GM18517 (cell line): ENCODE data around the gene TULP3.
"Not testable (repeated sequence)": the region's sequence is repeated elsewhere in the genome, so short reads cannot be mapped to it uniquely, and the experiment has no call there.

Experiments
- ATAC-seq: cut with Tn5 transposase; IDR thresholded peaks from one replicate; pipeline ENCODE4 v1.9.1; 2021; ENCODE audit warnings: mild to moderate bottlenecking, moderate library complexity; ENCODE audit not compliant: unreplicated experiment

TULP3 gene

GRCh38 chr12:2890388-2891239 lies at the start of gene TULP3:
TULP3 (plus strand) TSS chr12:2890891; CDS start chr12:2890948, 57 bp downstream.
- ATAC-seq: peak; percentile 97

- no peak for ATAC-seq
Measured at GRCh38 chr12:2841056-2841650, 49.5 kb upstream of the TULP3 start.

- no peak for ATAC-seq
Measured at GRCh38 chr12:2842948-2843347, 47.7 kb upstream of the TULP3 start.

DNA sequence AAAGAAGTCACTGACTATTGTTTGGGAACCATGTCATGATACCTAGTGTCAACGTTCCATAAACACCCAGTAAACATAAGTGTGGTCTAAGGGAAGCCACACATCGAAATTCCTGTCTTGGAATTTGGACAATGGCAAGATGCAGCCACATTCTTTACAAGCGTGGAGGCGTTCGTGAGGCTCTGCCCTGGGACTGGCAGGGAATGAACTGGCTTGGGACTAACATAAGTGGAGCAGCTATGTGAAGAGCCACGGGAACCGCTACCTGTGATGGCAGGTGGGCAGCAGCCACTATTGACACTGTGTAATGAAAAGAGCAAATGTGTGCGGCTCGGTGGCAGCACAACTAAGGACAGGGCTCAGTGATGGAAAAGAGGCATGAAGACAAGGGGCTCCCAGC lies 45.9 kb upstream of the TULP3 start:
- no peak for ATAC-seq

DNA sequence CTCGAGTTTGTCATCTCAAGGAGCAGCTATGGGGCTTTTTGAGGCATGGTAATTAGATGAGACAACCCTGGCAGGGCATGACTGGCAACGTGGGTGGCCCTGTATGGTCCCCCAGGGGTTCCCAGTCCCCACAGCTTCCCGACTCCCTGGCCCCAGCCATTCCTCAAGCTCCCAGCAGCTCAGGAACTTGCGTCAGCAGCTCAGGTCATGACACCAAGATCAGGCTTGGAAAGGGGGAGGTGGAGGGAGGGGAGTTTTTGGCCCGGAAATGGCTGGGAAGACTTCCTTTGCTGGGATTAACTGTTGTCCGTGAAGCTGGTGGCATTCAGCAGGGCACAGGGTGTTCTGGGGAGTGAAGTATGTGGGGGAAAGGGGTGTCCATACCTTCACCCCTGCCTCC lies 45.4 kb upstream of the TULP3 start:
- no peak for ATAC-seq

GRCh38 chr12:2851931-2852330 lies 38.8 kb upstream of the TULP3 start:
- ATAC-seq: no peak

DNA sequence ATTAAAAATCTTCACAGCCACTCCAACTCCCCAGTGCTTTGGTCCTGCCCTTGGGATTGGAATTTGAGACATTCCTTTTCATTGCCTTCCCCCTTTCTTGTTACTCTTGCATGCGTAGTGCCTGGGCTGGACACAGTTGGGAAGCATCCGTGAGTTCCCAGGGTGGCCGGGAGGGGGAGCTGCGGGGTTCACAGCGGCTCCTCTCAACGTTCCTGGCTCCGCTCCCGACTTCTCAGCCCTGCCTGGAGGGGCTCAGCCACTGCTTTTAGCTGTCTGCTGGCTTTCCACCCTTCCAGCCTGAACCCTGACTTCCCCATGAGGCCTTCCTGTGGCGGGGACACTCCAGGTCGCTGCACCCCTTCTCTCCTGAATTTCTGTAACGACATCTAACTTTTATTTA lies 37.1 kb upstream of the TULP3 start:
- ATAC-seq: no peak

- no peak for ATAC-seq
Measured at GRCh38 chr12:2854669-2855453, 35.8 kb upstream of the TULP3 start.

DNA sequence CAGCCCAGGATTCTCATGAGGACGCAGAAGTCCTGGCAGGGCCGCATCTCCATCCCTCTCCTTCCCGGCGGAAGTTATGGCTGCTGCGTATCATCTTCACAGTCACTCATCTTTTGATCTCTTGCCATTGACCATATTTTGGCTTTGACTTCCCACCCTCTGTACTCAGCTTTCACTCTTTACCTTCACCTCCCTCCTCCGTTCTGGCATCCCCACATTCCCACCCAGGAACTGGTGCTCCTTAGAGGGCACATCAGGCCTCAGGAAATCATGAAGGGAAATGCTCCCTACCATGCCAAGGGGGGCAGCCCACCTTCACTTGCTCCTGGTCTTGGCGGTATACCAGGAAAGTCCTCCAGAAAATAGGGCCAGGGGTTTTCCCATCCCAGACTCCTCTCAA lies 35.1 kb upstream of the TULP3 start:
- ATAC-seq: no peak

GRCh38 chr12:2856051-2856450 lies 34.6 kb upstream of the TULP3 start:
- ATAC-seq: no peak

DNA sequence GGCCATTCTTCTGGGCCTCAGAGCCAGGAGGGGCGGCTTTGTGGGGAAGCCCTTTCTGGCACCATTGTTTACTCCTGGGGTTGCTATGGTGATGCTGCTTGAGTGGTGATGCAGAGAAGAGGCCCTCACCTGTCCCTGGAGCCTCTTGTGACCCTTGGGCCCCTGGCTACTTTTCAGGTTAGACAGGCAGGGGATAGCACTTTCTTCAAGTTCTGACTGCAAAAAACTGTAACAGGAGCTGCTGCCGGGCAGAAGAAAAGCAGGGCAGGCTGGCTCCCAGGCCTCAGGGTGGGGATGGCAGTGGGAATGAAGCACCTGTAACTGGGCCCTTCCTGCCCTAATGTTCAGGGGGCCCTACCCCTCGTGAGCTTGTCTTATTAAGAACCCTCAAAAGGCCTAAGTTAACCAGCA lies 33.7 kb upstream of the TULP3 start, which contains the start of gene TEX52:
TSS of gene TEX52 (minus strand) at position 19 of the 411 bp plus-strand sequence. CDS start at position 6, 13 bp downstream.
- ATAC-seq: no peak

DNA sequence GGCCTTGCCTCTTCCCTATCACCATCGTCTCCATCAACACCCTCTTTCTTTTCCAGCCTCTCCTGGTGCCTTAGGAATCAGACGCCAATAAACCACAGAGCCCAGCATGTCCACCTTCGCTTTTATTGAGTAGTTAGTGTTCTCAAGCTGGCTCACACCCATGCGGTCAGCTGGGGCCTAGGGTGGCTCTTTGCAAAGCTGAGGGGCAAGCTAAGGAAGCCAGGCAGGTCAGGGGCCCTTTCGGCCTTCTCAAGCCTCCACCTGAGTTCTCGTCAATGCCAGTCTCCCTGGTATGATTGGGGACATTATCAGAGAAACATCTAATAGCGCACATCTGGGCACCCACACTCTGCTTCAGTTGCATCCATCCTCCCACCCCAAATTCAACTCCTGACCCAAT lies 33.1 kb upstream of the TULP3 start:
- no peak for ATAC-seq

- no peak for ATAC-seq
Measured at GRCh38 chr12:2858334-2858733, 32.4 kb upstream of the TULP3 start.

DNA sequence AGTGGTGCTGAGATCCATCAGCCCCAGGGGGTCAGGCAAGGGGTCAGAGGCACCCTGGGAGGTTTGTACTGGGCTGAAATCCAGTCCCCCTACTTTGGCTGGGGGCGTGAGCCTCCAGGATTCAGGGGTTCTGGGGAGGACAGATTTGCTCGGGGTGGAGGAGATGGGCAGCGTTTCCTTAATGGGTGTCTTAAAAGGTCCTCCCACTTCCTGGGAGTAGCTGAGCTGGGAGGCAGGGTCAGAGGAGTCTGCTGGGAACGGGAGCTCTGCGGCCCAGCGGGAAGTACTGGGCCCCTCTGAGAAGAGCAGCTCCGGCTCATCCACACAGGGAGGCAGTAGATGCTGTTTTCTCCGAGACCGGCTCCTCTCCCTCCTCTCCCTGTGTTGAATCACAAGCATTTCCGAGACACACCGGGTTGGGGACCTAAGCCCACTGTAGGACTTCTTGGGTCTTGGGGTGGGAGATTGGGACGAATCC lies 31.7 kb upstream of the TULP3 start:
- no peak for ATAC-seq

- ATAC-seq: no peak
Measured at GRCh38 chr12:2860170-2860569, 30.5 kb upstream of the TULP3 start.

DNA sequence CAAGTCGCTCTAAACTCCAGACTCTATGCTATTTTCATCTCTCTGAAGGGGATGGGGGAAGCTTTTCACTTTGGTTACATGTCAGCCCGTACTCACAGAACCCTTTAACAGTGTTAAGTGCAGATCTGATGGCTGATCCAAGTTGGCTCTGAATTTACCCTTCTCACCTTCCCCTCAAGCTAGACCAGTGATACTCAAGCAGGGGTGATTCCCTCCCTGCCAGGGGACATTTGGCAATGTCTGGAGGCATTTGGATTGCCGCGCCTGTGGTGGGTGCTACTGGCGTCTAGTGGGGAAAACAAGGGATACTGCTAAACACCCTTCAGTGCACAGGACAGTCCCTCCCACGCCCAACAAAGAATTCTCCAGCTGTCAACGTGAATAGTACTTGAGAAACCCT lies 27.8 kb upstream of the TULP3 start:
- no peak for ATAC-seq

- ATAC-seq: not testable (repeated sequence)
Measured at GRCh38 chr12:2863402-2863801, 27.3 kb upstream of the TULP3 start.

DNA sequence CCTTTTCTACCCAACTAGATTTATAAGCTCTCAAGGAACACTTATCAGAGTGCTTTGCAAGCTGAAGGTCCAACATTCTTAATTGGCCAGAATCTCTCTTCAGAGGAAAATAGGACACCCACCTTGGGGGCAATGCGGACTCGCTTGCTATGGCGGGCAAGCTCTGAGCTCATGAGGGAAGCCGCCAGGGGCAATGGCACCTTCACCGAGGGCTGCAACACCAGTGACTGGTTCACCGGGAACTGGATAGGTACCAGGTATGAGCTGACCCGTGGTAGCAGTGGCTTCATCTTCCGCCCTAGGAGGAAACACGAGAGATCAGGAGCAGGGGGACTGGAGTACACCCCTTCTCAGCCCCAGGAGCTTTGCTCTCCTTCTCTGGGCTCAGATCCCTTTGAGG lies 26.5 kb upstream of the TULP3 start:
- ATAC-seq: no peak

- ATAC-seq: not testable (repeated sequence)
Measured at GRCh38 chr12:2868986-2869632, 21.6 kb upstream of the TULP3 start.

DNA sequence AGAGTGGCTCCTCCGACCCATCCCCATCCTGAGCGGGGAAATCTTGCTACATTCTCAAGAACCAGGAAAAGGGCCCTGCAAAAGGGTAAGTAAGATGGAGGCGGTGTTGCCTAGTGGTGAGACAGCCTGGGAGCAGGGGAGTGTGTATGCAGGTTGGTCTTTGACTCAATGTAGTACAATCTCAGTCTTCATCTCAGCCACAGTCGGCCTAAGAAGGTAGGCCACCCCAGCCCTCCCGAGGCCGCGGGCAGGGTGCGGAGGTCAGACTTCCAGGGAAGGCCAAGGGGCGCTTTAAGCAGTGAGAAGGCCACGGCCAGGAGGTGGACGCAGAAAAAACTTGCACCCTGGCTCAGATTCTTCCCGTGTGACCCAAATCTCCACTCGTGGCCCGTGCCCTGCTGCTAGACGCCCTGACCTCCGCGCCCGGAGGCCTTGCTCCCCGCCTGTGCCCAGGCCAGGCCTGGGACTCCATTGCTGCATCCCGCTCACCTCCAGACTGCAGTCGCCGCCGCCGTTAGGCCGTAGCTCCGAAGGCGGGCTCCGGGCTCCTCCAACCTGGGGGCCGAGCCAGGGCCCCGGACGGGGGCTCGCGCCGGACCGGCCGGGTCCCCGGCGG lies 14.2 kb upstream of the TULP3 start:
- ATAC-seq: peak; percentile 6
